Testis (tissue), 3 donors: ENCODE data around the gene CYS1. TPM values are rescaled to one million over a fixed set of nuclear protein-coding genes. Genes with fewer than 3 reads are reported as not detected.
A peak's percentile ranks its signal among the peaks of the same experiment; 100 is the strongest.

ENCODE experiments used
- DNase-seq: peaks from one replicate; pipeline ENCODE4 v3.0.0-alpha.2; 2019
- H3K27ac ChIP-seq, 2 donors: fragments of 200-600 bp; sonication (generic); one replicate each; pipeline ENCODE4 v1.5.1; 2019
- H3K27me3 ChIP-seq: fragments of 200-600 bp; sonication (generic); one replicate; pipeline ENCODE4 v1.5.1; 2019
- H3K36me3 ChIP-seq: fragments of 200-600 bp; sonication (generic); one replicate; pipeline ENCODE4 v1.5.1; 2017; ENCODE audit warnings: low read depth; ENCODE audit errors: missing control alignments
- H3K4me1 ChIP-seq: fragments of 200-600 bp; sonication (generic); one replicate; pipeline ENCODE4 v1.5.1; 2019
- H3K4me3 ChIP-seq, 2 donors: fragments of 200-600 bp; sonication (generic); one replicate each; pipeline ENCODE4 v1.5.1; 2017 to 2019
- H3K9me3 ChIP-seq: fragments of 200-600 bp; sonication (generic); one replicate; pipeline ENCODE4 v1.5.1; 2017
- POLR2A ChIP-seq: fragments of 450-650 bp; IDR thresholded peaks from one replicate; pipeline ENCODE4 v1.6.1; 2017; ENCODE audit warnings: antibody characterized with exemption, mild to moderate bottlenecking, moderate library complexity
- WGBS, 2 donors: methylation state at CpG; one replicate each; pipeline ENCODE4 v1.1.5; 2018; 5-methylcytosine and 5-hydroxymethylcytosine counted together
- intact Hi-C: fragments of 100-400 bp; cut with DNase I; formaldehyde crosslinking; loops from one replicate; pipeline ENCODE4 v1.15.1; 2023; ENCODE audit warnings: low total_unique reads
- polyA plus RNA-seq: library from polyadenylated mRNA; stranded (reverse); fragments of 350-450 nt; fragmentation: Illumina TruSeq; extraction: RNeasy Lipid Tissue Mini Kit (QIAGEN cat#74804); gene quantifications from one replicate; pipeline ENCODE4 v1.2.3, GENCODE V29; 2014; ENCODE audit warnings: low read depth, low replicate concordance; ENCODE audit not compliant: insufficient read depth
- total RNA-seq, 2 donors: library from RNA; depleted of rRNA; stranded (reverse); fragments of >200 nt; gene quantifications; one replicate each; pipeline ENCODE4 v1.2.3, GENCODE V29; 2016
- TF ChIP-seq, protein P1 (sequence below), 3 experiments: fragments of 450-650 bp in 2 of 3; fragments of 200-600 bp in 1 of 3; sonication (generic) in 1 of 3; IDR thresholded peaks; one replicate each; pipeline ENCODE4 v1.5.1; 2016 to 2019; ENCODE audit warnings: antibody characterized with exemption in 3 of 3, mild to moderate bottlenecking in 2 of 3, moderate library complexity in 1 of 3

The CYS1 gene
- total and polyA plus RNA-seq, 3 donors from 2014 or later: 3.7 to 5.5 (median 4.3) TPM

DNA sequence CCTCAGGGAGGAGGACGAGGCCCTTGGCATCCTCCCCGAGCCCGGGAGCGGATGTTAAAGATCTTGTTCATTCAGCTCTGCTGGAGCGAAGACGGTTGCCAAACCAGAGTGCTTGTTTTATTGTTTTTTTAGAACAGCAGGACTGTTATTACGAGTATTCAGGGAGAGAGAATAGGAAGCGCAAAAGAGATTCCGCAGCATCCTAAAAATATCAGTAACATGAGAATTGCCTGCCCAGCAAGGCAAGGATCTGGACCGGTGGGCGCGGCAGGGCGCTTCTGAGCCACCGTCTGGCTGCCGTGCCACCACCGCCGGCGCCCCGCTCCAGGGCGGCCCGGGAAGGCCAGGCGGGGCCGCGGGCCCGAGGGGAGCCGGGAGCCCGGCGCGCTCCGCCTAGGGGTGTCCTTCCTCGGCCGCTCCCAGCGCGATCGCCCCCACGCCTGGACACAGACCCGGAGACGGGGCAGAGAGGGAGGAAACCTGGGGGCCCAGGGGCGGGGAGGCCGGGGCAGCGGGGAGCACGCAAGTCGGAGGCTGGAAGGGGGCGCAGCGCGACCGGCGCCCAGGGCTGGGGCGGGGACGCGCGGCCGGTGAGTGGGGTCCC, 843 bp downstream of the CYS1 start:
- 1 to 2% methylated on average over 19 to 53 of the region's 53 CpGs for WGBS, 2 donors
- Histone ChIP-seq H3K27ac (peak overlapping the region; percentile 10 to 84), H3K27me3 (no peaks in the 10 kb centered on the region), H3K9me3 (no peaks in the 10 kb centered on the region), H3K4me3 (peak overlapping the region; percentile 58 to 66), H3K36me3 (no peaks in the 10 kb centered on the region), H3K4me1 (peaks cover 3% of the 10 kb centered on the region)
- DNase-seq: peak; percentile 55
- intact Hi-C loops: no loop called here
- no peak for TF ChIP-seq POLR2A

GRCh38 chr2:10078704-10079265, 1.4 kb downstream of the CYS1 start:
- WGBS, 2 donors: 16 to 20% methylated on average over 12 of the region's 12 CpGs
- Histone ChIP-seq H3K9me3 (no peaks in the 10 kb centered on the region), H3K27ac (peak overlapping the region; percentile 10 to 84), H3K36me3 (no peaks in the 10 kb centered on the region), H3K27me3 (no peaks in the 10 kb centered on the region), H3K4me1 (peaks cover 3% of the 10 kb centered on the region), H3K4me3 (peak overlapping the region; percentile 58 to 66)
- DNase-seq: no peak
- TF ChIP-seq, protein P1, sequence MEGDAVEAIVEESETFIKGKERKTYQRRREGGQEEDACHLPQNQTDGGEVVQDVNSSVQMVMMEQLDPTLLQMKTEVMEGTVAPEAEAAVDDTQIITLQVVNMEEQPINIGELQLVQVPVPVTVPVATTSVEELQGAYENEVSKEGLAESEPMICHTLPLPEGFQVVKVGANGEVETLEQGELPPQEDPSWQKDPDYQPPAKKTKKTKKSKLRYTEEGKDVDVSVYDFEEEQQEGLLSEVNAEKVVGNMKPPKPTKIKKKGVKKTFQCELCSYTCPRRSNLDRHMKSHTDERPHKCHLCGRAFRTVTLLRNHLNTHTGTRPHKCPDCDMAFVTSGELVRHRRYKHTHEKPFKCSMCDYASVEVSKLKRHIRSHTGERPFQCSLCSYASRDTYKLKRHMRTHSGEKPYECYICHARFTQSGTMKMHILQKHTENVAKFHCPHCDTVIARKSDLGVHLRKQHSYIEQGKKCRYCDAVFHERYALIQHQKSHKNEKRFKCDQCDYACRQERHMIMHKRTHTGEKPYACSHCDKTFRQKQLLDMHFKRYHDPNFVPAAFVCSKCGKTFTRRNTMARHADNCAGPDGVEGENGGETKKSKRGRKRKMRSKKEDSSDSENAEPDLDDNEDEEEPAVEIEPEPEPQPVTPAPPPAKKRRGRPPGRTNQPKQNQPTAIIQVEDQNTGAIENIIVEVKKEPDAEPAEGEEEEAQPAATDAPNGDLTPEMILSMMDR (IDR thresholded peaks at IDR 0.05): no peak
- no peak for TF ChIP-seq POLR2A
- intact Hi-C loops: no loop called here

GRCh38 chr2:10078001-10078400, 2.2 kb downstream of the CYS1 start:
- H3K27ac ChIP-seq: no peak overlapping the region
- no peaks in the 10 kb centered on the region for H3K9me3 ChIP-seq
- no peak for DNase-seq
- intact Hi-C loops: no loop called here
- no peaks in the 10 kb centered on the region for H3K27me3 ChIP-seq
- 66 to 74% methylated on average over 7 of the region's 7 CpGs for WGBS, 2 donors
- H3K4me1 ChIP-seq: peaks cover 3% of the 10 kb centered on the region
- no peaks in the 10 kb centered on the region for H3K36me3 ChIP-seq
- no peak overlapping the region for H3K4me3 ChIP-seq
- TF ChIP-seq, protein P1 (IDR thresholded peaks at IDR 0.05): no peak
- no peak for TF ChIP-seq POLR2A

DNA sequence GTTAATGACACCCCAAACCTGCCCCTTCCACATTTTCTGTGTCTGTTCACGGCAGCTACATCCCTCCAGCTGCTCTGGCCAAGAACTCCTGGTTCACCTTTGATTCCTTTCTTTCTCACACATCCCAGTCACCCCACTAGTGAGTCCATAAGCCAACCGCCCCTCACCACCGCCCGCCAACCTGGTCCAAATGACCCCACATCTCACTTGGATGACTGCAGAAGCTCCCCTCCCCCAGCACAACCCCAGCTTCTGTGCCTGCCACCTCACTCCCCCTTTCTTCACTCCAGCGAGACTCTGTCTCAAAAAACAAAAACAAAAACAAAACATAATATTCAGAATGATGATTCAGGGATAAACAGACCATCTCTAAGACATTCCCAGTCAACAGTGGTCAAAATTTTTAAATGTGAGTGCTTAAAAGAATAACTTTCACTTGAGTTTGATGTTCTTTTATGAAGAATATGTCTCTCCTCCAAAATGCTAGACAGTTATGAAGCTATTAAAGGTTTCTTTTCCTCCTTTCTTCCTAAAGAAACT, 3.2 kb downstream of the CYS1 start:
- WGBS, 2 donors: 92 to 94% methylated on average over 5 of the region's 5 CpGs
- Histone ChIP-seq H3K9me3 (no peaks in the 10 kb centered on the region), H3K27me3 (no peaks in the 10 kb centered on the region), H3K4me3 (no peak overlapping the region), H3K27ac (no peak overlapping the region), H3K4me1 (peaks cover 3% of the 10 kb centered on the region), H3K36me3 (no peaks in the 10 kb centered on the region)
- DNase-seq: no peak
- intact Hi-C loops: no loop called here
- TF ChIP-seq POLR2A: no peak
- TF ChIP-seq, protein P1 (IDR thresholded peaks at IDR 0.05): no peak

GRCh38 chr2:10076511-10076910, 3.7 kb downstream of the CYS1 start:
- no peak overlapping the region for H3K27ac ChIP-seq
- no peak overlapping the region for H3K4me3 ChIP-seq
- H3K27me3 ChIP-seq: no peaks in the 10 kb centered on the region
- peaks cover 3% of the 10 kb centered on the region for H3K4me1 ChIP-seq
- intact Hi-C loops: no loop called here
- TF ChIP-seq POLR2A: no peak
- TF ChIP-seq, protein P1 (IDR thresholded peaks at IDR 0.05): no peak
- H3K36me3 ChIP-seq: no peaks in the 10 kb centered on the region
- 93 to 94% methylated on average over 13 of the region's 13 CpGs for WGBS, 2 donors
- DNase-seq: no peak
- H3K9me3 ChIP-seq: no peaks in the 10 kb centered on the region
